ENCODE results near the gene BLM. TPM values are rescaled to one million over a fixed set of nuclear protein-coding genes. Genes with fewer than 3 reads are reported as not detected.
"Not testable (repeated sequence)": the region's sequence is repeated elsewhere in the genome, so short reads cannot be mapped to it uniquely, and the experiment has no call there.

The BLM gene
- total and polyA plus RNA-seq, 10 of the 15 experiments (the other 5 are each of a cell fraction or from before 2014, with no cell fraction given), result 23.0 to 68.4 (median 43.9) TPM

DNA sequence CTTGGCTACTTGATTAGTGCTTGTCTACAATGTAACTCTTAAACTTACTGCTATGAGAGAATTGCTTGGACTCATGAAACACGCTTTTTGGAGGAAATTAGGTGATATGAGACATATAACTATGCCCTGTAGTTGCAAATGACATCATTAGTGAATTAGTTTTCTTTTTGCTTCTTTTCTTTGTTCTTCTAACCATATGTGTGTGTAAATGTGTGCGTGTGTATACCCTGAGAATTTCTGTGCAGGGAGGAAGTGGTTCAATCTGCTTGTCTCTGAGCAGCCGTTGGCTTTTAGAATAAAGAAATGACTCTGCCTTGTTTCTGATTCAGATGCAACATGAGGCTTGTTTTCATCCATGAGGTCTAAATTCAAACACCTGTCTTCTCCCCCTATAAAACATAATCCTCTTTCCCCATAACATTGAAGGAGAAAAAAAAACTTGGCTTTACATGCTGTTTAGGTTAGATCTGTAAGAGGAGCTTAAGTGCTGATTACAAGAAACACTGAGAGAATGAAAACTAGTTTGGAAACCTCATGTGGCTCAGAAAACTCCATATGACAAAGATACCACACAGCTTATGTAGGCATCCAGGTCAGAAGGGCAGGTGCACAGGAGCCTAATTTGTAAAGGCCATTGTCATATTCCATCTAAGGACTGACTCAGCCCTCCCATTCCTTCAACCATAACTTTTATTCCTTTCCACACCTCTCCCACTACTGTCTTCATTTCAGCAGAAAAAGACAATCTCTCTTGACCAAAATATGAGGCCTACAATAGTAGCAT is 30.5 kb upstream of the BLM start (continued):
- TF ChIP-seq, protein P1, sequence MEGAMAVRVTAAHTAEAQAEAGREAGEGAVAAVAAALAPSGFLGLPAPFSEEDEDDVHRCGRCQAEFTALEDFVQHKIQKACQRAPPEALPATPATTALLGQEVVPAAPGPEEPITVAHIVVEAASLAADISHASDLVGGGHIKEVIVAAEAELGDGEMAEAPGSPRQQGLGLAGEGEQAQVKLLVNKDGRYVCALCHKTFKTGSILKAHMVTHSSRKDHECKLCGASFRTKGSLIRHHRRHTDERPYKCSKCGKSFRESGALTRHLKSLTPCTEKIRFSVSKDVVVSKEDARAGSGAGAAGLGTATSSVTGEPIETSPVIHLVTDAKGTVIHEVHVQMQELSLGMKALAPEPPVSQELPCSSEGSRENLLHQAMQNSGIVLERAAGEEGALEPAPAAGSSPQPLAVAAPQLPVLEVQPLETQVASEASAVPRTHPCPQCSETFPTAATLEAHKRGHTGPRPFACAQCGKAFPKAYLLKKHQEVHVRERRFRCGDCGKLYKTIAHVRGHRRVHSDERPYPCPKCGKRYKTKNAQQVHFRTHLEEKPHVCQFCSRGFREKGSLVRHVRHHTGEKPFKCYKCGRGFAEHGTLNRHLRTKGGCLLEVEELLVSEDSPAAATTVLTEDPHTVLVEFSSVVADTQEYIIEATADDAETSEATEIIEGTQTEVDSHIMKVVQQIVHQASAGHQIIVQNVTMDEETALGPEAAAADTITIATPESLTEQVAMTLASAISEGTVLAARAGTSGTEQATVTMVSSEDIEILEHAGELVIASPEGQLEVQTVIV (IDR thresholded peaks at IDR 0.05; ENCODE audit: borderline replicate concordance, partially characterized antibody), result no peak
- TF ChIP-seq JUNB (IDR thresholded peaks at IDR 0.05) (peak; percentile 86), ATF7 (IDR thresholded peaks at IDR 0.05; ENCODE audit: low read depth) (peak; percentile 99), MEF2A (IDR thresholded peaks at IDR 0.05; ENCODE audit: insufficient read depth, low read depth, low read length) (peak; percentile 87), RB1 (IDR thresholded peaks at IDR 0.05; ENCODE audit: borderline replicate concordance) (0 out of 2 replicates have a peak, but pooled peaks have one; percentile 63)

DNA sequence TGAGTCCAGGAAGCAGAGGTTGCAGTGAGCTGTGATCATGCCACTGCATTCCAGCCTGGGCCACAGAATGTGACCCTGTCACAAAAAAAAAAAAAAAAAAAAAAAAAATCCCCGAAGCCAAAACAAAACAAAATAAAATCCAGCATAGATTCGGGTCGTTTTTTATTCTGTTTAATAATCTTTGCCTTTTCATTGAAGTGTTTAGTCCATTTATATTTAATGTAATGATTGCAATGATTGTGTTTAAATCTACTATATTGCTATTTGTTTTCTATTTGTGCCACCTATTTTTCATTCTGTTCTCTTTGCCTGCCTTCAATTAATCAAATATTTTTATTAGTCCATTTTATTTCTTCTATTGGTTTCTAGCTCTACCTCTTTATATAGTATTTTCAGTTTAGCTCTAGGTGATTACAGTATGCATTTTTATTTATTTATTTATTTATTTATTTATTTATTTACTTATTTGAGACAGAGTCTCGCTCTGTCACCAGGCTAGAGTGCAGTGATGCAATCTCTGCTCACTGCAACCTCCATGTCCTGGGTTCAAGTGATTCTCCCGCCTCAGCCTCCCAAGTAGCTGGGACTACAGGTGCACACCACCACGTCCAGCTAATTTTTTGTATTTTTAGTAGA is 27.7 kb upstream of the BLM start:
- 86% methylated on average over 6 of the region's 6 CpGs for WGBS (ENCODE audit: insufficient coverage, insufficient replicate concordance, low lambda C conversion rate, missing lambda C conversion rate)
- intact Hi-C loops (cut with micrococcal nuclease; ENCODE audit: unreplicated experiment); ATAC-seq; H3K27ac ChIP-seq (ENCODE audit: control insufficient read depth, insufficient read depth); H3K27me3 ChIP-seq (replicated peaks in 1 of 2; ENCODE audit: control insufficient read depth in 2 of 2, insufficient read depth in 2 of 2, low read length in 1 of 2); H4K20me1 ChIP-seq (ENCODE audit: control insufficient read depth, insufficient read depth); H3K79me2 ChIP-seq (ENCODE audit: control insufficient read depth, insufficient read depth, low read length); H3K9me3 ChIP-seq (replicated peaks; ENCODE audit: control insufficient read depth, insufficient read depth, low read length); H3K9ac ChIP-seq (ENCODE audit: control insufficient read depth, insufficient read depth, low read length); H3K4me2 ChIP-seq (ENCODE audit: control insufficient read depth, insufficient read depth); H2AFZ ChIP-seq (ENCODE audit: control insufficient read depth, low read depth, low read length); FAIRE-seq; H3K4me3 ChIP-seq; DNase-seq (ENCODE audit: low read depth, low spot score); BruUV-seq (replicated peaks); H3K36me3 ChIP-seq (ENCODE audit: control insufficient read depth in 2 of 2, insufficient read depth in 2 of 2, low read length in 1 of 2); in situ Hi-C loops (cut with MboI): not testable (repeated sequence)
- ChIA-PET CTCF (interaction anchor here (1.4 to 8.6 kb wide), 5 partner anchors 23 to 370 kb away, joined by 3 to 112 read pairs (median 13); partner anchors contain the start of gene HDDC3), RAD21 (ENCODE audit: unreplicated experiment) (interaction anchor here (1.2 to 1.5 kb wide), 3 partner anchors 10 to 36 kb away, joined by 3 to 5 read pairs (median 3); no protein-coding TSS in a partner anchor), SMC1A (ENCODE audit: uncharacterized antibody, unreplicated experiment) (interaction anchor here (0.6 to 2.4 kb wide), 6 partner anchors 10 to 47 kb away, joined by 3 to 8 read pairs (median 4); no protein-coding TSS in a partner anchor), POLR2A (interaction anchor here (0.6 to 5.2 kb wide), 6 partner anchors 23 to 549 kb away, joined by 3 to 23 read pairs (median 6); no protein-coding TSS in a partner anchor)
- peaks cover 61% of the 10 kb centered on the region for H3K4me1 ChIP-seq (ENCODE audit: control insufficient read depth, insufficient read depth, low read length)

Measured in GM12878 (cell line).